ENCODE results near the gene KCNJ6.

DNA sequence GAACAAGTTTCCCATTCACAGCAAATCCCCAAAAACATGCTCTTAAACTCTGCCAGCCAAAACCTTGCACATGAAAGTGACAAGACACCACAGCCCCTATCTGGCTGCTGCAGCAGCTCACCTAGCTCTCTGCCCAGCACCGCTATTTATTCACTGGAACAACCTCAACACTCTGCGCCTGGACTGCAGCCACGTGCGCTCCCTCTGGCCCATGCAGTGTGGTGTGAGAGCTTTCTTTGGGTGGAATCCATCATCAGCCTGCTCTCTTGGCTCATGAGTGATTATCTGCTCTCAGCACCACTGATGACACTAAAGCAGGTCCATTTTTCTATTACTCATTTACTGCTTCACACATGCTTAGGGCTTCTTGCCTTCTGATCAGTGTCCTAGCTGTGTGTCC lies 11.4 kb downstream of the KCNJ6 start:
- no peak for TF ChIP-seq EZH2phosphoT487 (IDR thresholded peaks at IDR 0.05; ENCODE audit: low read depth)
- TF ChIP-seq, protein P1, sequence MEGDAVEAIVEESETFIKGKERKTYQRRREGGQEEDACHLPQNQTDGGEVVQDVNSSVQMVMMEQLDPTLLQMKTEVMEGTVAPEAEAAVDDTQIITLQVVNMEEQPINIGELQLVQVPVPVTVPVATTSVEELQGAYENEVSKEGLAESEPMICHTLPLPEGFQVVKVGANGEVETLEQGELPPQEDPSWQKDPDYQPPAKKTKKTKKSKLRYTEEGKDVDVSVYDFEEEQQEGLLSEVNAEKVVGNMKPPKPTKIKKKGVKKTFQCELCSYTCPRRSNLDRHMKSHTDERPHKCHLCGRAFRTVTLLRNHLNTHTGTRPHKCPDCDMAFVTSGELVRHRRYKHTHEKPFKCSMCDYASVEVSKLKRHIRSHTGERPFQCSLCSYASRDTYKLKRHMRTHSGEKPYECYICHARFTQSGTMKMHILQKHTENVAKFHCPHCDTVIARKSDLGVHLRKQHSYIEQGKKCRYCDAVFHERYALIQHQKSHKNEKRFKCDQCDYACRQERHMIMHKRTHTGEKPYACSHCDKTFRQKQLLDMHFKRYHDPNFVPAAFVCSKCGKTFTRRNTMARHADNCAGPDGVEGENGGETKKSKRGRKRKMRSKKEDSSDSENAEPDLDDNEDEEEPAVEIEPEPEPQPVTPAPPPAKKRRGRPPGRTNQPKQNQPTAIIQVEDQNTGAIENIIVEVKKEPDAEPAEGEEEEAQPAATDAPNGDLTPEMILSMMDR (IDR thresholded peaks at IDR 0.05; ENCODE audit: low read depth, low read length) = no peak
